Measurements from ENCODE around the gene LTBP1.

Gene LTBP1

DNA sequence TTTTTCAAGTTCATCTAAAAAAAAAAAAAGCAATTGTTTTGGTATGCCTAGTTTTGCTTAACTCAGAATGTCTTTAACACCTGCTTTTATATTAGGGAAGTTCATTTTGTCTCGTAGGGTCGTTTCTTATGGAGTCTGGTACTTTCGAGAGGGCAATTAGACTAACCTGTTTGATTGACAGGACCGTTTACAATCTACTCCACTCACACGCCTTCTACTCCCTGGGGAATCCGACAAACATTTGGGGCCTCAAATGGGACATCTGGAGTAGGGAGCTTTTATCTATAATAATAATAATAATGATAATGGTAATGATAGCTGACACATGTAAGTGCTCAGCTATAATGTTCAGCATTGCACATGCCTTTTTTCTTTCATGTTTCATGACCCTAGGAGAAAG lies 268.1 kb downstream of the LTBP1 start:
- Mint-ChIP-seq H3K36me3 (no peaks in the 10 kb centered on the region), H3K27ac (no peak overlapping the region), H3K9me3 (no peaks in the 10 kb centered on the region), H3K4me3 (no peak overlapping the region), H3K4me1 (peaks cover 17% of the 10 kb centered on the region)
- ATAC-seq (no peak), DNase-seq (ENCODE audit: low spot score in 2 of 2) (no peak)

DNA sequence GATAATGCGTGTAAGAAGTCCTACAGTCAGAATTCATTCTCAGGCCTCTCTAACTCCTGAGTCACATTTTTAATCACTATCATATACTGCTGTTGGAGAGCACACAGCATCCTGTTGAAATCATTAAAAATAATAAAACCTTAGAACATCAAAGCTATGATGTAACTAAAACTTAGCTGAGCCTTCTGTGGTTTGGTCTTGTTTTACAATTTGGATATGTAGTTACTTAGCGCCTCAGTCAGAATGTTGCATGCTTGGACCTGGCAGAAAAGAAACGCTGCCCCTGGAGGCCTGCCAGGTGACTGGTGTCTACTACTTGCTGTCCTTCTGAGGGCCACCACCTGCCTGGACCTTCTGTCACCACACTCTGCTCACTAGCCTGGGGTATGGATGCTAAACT lies 268.5 kb downstream of the LTBP1 start:
- ATAC-seq (no peak), DNase-seq (ENCODE audit: low spot score in 2 of 2) (no peak)
- no peak overlapping the region for H3K27ac Mint-ChIP-seq
- peaks cover 18% of the 10 kb centered on the region for H3K4me1 Mint-ChIP-seq
- H3K9me3 Mint-ChIP-seq = no peaks in the 10 kb centered on the region
- H3K36me3 Mint-ChIP-seq = no peaks in the 10 kb centered on the region
- no peak overlapping the region for H3K4me3 Mint-ChIP-seq

DNA sequence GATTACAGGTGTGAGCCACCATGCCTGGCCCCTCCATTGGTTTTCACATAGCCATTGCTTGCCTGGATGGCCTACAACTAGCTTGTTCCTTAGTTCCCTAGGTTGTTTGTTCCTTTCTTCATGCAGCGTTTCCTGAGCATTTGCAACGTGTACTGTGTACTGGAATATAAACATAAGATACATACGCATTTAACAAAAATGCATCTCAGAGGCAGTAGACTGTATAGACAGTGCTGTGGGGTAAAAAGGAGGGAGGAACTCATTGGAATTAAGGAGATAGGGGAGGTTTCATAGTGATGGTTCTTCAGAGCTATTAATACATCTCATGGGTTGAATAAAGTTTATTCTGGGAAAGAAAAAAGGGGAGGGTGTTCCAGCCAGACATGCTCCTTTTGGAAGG lies 269.2 kb downstream of the LTBP1 start:
- peaks cover 12% of the 10 kb centered on the region for H3K4me1 Mint-ChIP-seq
- DNase-seq (ENCODE audit: low spot score in 2 of 2) (no peak), ATAC-seq (no peak)
- no peaks in the 10 kb centered on the region for H3K36me3 Mint-ChIP-seq
- no peak overlapping the region for H3K4me3 Mint-ChIP-seq
- no peaks in the 10 kb centered on the region for H3K9me3 Mint-ChIP-seq
- no peak overlapping the region for H3K27ac Mint-ChIP-seq

DNA sequence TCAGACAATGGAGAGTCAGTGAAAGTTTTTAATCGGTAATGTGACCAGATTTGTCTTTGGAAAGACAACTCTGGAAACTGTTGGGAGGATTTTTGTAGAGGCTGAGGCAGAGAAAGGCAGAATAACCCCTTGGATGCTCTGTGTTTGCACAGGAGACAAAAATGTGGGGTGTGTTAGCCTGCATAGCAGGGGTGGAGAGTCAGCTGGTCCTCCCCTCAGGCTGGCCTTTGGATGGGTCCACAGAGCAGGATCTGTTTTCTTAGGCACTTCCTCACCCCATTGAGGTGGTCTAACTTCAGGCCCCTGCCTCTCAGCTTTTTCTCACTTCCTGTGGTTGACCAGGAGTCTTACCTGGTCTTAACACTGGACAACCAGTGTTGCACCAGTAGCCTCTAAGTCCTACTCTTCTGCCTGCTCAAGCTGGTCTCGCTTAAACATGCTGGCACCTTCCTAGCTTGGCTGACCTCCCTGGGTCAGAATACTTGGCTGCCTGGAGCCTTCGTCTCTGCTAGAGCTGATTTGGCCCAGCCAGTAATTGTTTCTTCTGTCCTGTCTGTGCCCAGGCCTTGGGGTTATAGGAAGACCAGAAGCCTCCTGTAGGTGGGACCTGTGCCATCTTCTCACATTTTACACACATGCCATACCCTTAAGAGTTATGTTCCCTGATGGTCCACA lies 269.9 kb downstream of the LTBP1 start:
- no peaks in the 10 kb centered on the region for H3K9me3 Mint-ChIP-seq
- ATAC-seq (peak; percentile 22), DNase-seq (ENCODE audit: low spot score in 2 of 2) (no peak)
- no peaks in the 10 kb centered on the region for H3K36me3 Mint-ChIP-seq
- peaks cover 12% of the 10 kb centered on the region for H3K4me1 Mint-ChIP-seq
- no peak overlapping the region for H3K4me3 Mint-ChIP-seq
- H3K27ac Mint-ChIP-seq = no peak overlapping the region

- Mint-ChIP-seq H3K4me1 (peaks cover 12% of the 10 kb centered on the region), H3K36me3 (no peaks in the 10 kb centered on the region), H3K27ac (no peak overlapping the region), H3K4me3 (no peak overlapping the region), H3K9me3 (no peaks in the 10 kb centered on the region)
- DNase-seq (ENCODE audit: low spot score in 2 of 2) (no peak), ATAC-seq (no peak)
Measured at GRCh38 chr2:33217406-33217805, 270.7 kb downstream of the LTBP1 start.

GRCh38 chr2:33219114-33219513 lies 272.4 kb downstream of the LTBP1 start:
- peaks cover 12% of the 10 kb centered on the region for H3K4me1 Mint-ChIP-seq
- no peak overlapping the region for H3K4me3 Mint-ChIP-seq
- no peaks in the 10 kb centered on the region for H3K9me3 Mint-ChIP-seq

GRCh38 chr2:33219850-33220275 lies 273.1 kb downstream of the LTBP1 start:
- ATAC-seq (peak; percentile 37), DNase-seq (ENCODE audit: low spot score in 2 of 2) (no peak)
- Mint-ChIP-seq H3K36me3 (peaks cover 5% of the 10 kb centered on the region), H3K4me1 (peaks cover 7% of the 10 kb centered on the region), H3K27ac (no peak overlapping the region), H3K9me3 (no peaks in the 10 kb centered on the region), H3K4me3 (no peak overlapping the region)

More at GRCh38 chr2:33219114-33219513, 272.4 kb downstream of the LTBP1 start:
- Mint-ChIP-seq H3K36me3 (peaks cover 5% of the 10 kb centered on the region), H3K27ac (no peak overlapping the region)
- no peak for ATAC-seq
- no peak for DNase-seq (ENCODE audit: low spot score in 2 of 2)

DNA sequence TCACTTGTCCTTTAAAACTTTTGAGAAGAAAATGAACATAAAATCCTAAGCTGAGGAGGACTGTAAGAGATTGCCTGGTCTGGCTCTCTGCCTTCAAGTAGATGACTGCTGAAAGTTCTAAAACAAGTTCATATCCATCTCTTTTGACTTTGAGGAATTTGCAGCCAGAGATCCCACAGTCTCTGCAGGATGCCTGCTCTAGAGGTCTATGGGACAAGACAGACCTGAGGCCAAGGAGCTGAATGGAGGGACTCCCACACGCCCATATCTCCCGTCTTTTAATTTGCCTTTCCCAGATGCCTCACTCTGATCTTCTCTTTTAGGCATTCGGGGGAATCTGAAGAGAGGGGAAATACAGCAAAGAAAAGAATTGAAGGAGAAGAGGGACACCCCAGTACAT lies 273.8 kb downstream of the LTBP1 start:
- Mint-ChIP-seq H3K27ac (no peak overlapping the region), H3K4me1 (peaks cover 11% of the 10 kb centered on the region), H3K4me3 (no peak overlapping the region), H3K36me3 (peaks cover 5% of the 10 kb centered on the region), H3K9me3 (no peaks in the 10 kb centered on the region)
- no peak for DNase-seq (ENCODE audit: low spot score in 2 of 2)
- no peak for ATAC-seq

GRCh38 chr2:33221046-33221784 lies 274.5 kb downstream of the LTBP1 start:
- H3K4me3 Mint-ChIP-seq = no peak overlapping the region
- peaks cover 12% of the 10 kb centered on the region for H3K4me1 Mint-ChIP-seq
- ATAC-seq (no peak), DNase-seq (ENCODE audit: low spot score in 2 of 2) (no peak)
- peaks cover 5% of the 10 kb centered on the region for H3K36me3 Mint-ChIP-seq
- H3K9me3 Mint-ChIP-seq = no peaks in the 10 kb centered on the region
- no peak overlapping the region for H3K27ac Mint-ChIP-seq

- DNase-seq (ENCODE audit: low spot score in 2 of 2) (no peak), ATAC-seq (no peak)
- Mint-ChIP-seq H3K36me3 (peaks cover 5% of the 10 kb centered on the region), H3K4me3 (no peak overlapping the region), H3K27ac (no peak overlapping the region), H3K4me1 (peaks cover 12% of the 10 kb centered on the region), H3K9me3 (no peaks in the 10 kb centered on the region)
Measured at GRCh38 chr2:33222309-33222708, 275.6 kb downstream of the LTBP1 start.

DNA sequence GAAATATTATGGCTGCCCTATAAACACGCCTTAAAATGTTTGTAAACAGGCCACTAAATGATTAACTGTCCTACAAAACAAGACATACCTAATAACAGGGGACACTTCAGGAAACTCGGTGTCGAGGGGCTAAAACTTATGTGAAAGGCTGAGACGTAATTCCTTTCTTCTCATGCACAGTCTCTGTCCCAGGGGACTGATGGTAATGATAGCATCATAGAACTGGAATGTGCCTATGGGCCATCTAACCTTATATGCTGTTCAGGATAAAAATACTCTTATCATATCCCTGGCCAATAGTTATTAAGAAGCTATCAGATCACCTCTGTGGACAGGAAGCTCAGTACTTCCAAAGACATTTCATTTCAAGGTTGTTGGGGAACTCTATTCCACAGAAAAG lies 277.1 kb downstream of the LTBP1 start:
- H3K36me3 Mint-ChIP-seq = peaks cover 5% of the 10 kb centered on the region
- no peak overlapping the region for H3K27ac Mint-ChIP-seq
- H3K4me1 Mint-ChIP-seq = peaks cover 12% of the 10 kb centered on the region
- no peak overlapping the region for H3K4me3 Mint-ChIP-seq
- H3K9me3 Mint-ChIP-seq = no peaks in the 10 kb centered on the region
- no peak for ATAC-seq
- no peak for DNase-seq (ENCODE audit: low spot score in 2 of 2)

GRCh38 chr2:33225350-33225749 lies 278.6 kb downstream of the LTBP1 start:
- no peak for ATAC-seq
- Mint-ChIP-seq H3K4me3 (no peak overlapping the region), H3K9me3 (no peaks in the 10 kb centered on the region), H3K36me3 (peaks cover 5% of the 10 kb centered on the region), H3K27ac (no peak overlapping the region), H3K4me1 (peaks cover 5% of the 10 kb centered on the region)
- no peak for DNase-seq (ENCODE audit: low spot score in 2 of 2)

- H3K4me1 Mint-ChIP-seq = peaks cover 5% of the 10 kb centered on the region
- ATAC-seq (no peak), DNase-seq (ENCODE audit: low spot score in 2 of 2) (no peak)
- peaks cover 5% of the 10 kb centered on the region for H3K36me3 Mint-ChIP-seq
- H3K27ac Mint-ChIP-seq = no peak overlapping the region
- H3K4me3 Mint-ChIP-seq = no peak overlapping the region
- no peaks in the 10 kb centered on the region for H3K9me3 Mint-ChIP-seq
Measured at GRCh38 chr2:33226546-33226945, 279.8 kb downstream of the LTBP1 start.

DNA sequence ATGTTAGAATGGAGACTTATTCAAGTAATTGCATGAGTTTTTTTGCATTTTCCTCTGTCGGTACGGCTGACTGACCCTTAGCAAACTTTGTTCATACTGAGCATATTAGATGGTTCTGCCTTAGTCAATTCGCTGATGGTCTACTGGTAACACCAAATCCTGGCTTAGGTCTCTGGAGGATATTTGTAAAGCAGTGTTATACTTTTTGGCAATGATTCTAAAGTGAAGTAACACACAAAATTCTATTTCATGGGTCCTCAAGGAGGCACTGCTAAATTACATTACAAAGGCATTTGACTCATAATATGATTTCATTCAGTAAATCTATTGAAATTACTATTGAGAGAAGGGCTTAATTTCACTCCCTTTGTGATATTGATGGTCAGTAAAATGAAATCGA lies 282.9 kb downstream of the LTBP1 start:
- ATAC-seq (no peak), DNase-seq (ENCODE audit: low spot score in 2 of 2) (no peak)
- H3K27ac Mint-ChIP-seq = no peak overlapping the region
- H3K4me3 Mint-ChIP-seq = no peak overlapping the region
- H3K9me3 Mint-ChIP-seq = no peaks in the 10 kb centered on the region
- H3K36me3 Mint-ChIP-seq = no peaks in the 10 kb centered on the region
- peaks cover 5% of the 10 kb centered on the region for H3K4me1 Mint-ChIP-seq

DNA sequence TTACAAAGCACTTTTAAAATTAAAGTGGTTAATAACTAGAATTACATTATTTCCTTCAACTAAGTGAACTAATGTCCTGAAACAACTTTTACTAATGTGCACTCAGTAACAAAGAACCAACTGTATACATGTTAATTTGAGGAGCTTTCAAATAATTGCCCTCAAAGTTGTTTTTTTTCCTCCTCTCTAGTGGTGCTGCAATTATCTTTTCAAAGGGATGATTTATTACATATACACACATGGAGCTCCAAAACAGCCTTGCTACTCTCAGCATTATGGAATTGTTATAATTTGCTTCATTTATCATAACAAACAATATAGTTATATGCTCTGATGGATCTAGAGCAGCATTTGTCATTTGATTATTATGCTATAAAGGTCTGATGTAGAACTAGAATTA lies 283.4 kb downstream of the LTBP1 start:
- Mint-ChIP-seq H3K4me1 (peaks cover 4% of the 10 kb centered on the region), H3K27ac (no peak overlapping the region), H3K36me3 (no peaks in the 10 kb centered on the region), H3K9me3 (no peaks in the 10 kb centered on the region), H3K4me3 (no peak overlapping the region)
- no peak for DNase-seq (ENCODE audit: low spot score in 2 of 2)
- ATAC-seq = no peak

DNA sequence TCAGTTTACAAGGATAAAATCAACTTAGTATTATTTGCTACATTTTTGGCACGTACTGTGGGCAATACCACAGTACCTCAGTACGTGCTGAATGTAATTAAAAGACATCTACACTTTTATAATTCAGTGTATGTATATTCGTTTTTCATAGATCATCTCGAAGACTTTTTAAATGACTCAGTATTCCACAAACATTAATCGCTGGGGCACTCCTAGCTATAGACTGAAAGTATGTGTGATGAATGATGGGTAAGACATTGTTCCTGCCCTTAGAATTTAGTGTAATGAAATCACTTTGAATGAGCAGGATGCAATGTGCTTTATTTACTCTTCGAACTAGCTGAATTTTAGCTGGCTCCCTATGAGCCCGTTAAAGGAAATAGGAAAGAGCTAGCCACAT lies 284.1 kb downstream of the LTBP1 start:
- H3K27ac Mint-ChIP-seq = no peak overlapping the region
- H3K4me1 Mint-ChIP-seq = no peaks in the 10 kb centered on the region
- H3K9me3 Mint-ChIP-seq = no peaks in the 10 kb centered on the region
- no peak overlapping the region for H3K4me3 Mint-ChIP-seq
- ATAC-seq (peak; percentile 21), DNase-seq (ENCODE audit: low spot score in 2 of 2) (no peak)
- no peaks in the 10 kb centered on the region for H3K36me3 Mint-ChIP-seq
